ENCODE data around the gene ASXL1.

- TF ChIP-seq FOXP1 (CRISPR knock-in tag; IDR thresholded peaks at IDR 0.05; ENCODE audit: borderline replicate concordance): no peak
- TF ChIP-seq, protein P1, sequence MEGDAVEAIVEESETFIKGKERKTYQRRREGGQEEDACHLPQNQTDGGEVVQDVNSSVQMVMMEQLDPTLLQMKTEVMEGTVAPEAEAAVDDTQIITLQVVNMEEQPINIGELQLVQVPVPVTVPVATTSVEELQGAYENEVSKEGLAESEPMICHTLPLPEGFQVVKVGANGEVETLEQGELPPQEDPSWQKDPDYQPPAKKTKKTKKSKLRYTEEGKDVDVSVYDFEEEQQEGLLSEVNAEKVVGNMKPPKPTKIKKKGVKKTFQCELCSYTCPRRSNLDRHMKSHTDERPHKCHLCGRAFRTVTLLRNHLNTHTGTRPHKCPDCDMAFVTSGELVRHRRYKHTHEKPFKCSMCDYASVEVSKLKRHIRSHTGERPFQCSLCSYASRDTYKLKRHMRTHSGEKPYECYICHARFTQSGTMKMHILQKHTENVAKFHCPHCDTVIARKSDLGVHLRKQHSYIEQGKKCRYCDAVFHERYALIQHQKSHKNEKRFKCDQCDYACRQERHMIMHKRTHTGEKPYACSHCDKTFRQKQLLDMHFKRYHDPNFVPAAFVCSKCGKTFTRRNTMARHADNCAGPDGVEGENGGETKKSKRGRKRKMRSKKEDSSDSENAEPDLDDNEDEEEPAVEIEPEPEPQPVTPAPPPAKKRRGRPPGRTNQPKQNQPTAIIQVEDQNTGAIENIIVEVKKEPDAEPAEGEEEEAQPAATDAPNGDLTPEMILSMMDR (IDR thresholded peaks at IDR 0.05): no peak
Measured at GRCh38 chr20:32463642-32464400, 105.7 kb downstream of the ASXL1 start.
